GM23248 (cell line): ENCODE data around the gene PIGB.

ENCODE experiments used
- EZH2 ChIP-seq: fragments of 200-600 bp; sonication (generic); IDR thresholded peaks from 2 replicates; pipeline ENCODE4 v1.6.1; 2018; ENCODE audit warnings: antibody characterized with exemption, mild to moderate bottlenecking; ENCODE audit not compliant: insufficient read depth, poor library complexity, severe bottlenecking
- EZH2phosphoT487 ChIP-seq: fragments of 200-600 bp; sonication (generic); IDR thresholded peaks from 2 replicates; pipeline ENCODE4 v1.6.1; 2018; ENCODE audit warnings: antibody characterized with exemption, moderate library complexity, mild to moderate bottlenecking, low read depth; ENCODE audit not compliant: insufficient read depth

DNA sequence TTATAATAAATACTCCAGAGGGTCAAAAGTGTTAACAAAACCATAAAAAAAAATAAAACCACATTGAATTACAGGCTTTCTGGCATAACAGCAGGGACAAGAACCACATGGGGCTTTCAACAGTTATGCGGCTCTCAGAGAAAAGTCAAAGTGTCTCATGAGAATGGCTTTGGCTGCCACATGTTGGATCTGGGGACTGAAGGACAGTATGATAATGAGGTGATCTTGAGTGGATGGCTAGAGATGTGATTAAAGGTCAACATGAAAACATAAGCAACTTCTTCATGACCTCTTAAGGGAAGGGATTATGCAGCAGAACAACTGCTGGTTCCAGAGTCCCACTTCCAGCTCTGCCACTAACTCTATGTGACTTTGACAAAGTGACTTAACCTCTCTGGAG is 34.6 kb upstream of the PIGB start:
- no peak for TF ChIP-seq EZH2phosphoT487
- no peak for TF ChIP-seq EZH2
